ENCODE data around the gene ZNF536.
"Not testable (repeated sequence)": the region's sequence is repeated elsewhere in the genome, so short reads cannot be mapped to it uniquely, and the experiment has no call there.

The ZNF536 gene

GRCh38 chr19:30482956-30483355 lies 110.8 kb downstream of the ZNF536 start:
- no peak for DNase-seq (ENCODE audit: low read depth)
- H3K4me3 ChIP-seq (ENCODE audit: low read depth, low read length): no peak overlapping the region
- no peak for TF ChIP-seq CTCF (IDR thresholded peaks at IDR 0.05; ENCODE audit: insufficient read depth, low read depth, low read length, missing control alignments)

- DNase-seq (ENCODE audit: low read depth); H3K4me3 ChIP-seq (ENCODE audit: low read depth, low read length): not testable (repeated sequence)
Observed at GRCh38 chr19:30486250-30486649, 114.1 kb downstream of the ZNF536 start.

GRCh38 chr19:30487178-30487577 lies 115.0 kb downstream of the ZNF536 start:
- H3K4me3 ChIP-seq (ENCODE audit: low read depth, low read length): no peak overlapping the region
- TF ChIP-seq CTCF (IDR thresholded peaks at IDR 0.05; ENCODE audit: insufficient read depth, low read depth, low read length, missing control alignments): no peak
- no peak for DNase-seq (ENCODE audit: low read depth)

GRCh38 chr19:30488191-30488590 lies 116.0 kb downstream of the ZNF536 start:
- no peak overlapping the region for H3K4me3 ChIP-seq (ENCODE audit: low read depth, low read length)
- no peak for TF ChIP-seq CTCF (IDR thresholded peaks at IDR 0.05; ENCODE audit: insufficient read depth, low read depth, low read length, missing control alignments)
- no peak for DNase-seq (ENCODE audit: low read depth)

- no peak for DNase-seq (ENCODE audit: low read depth)
- TF ChIP-seq CTCF (IDR thresholded peaks at IDR 0.05; ENCODE audit: insufficient read depth, low read depth, low read length, missing control alignments): no peak
- H3K4me3 ChIP-seq (ENCODE audit: low read depth, low read length): no peak overlapping the region
Observed at GRCh38 chr19:30490760-30491159, 118.6 kb downstream of the ZNF536 start.

GRCh38 chr19:30492586-30493270 lies 120.5 kb downstream of the ZNF536 start:
- DNase-seq (ENCODE audit: low read depth): no peak
- no peak overlapping the region for H3K4me3 ChIP-seq (ENCODE audit: low read depth, low read length)
- TF ChIP-seq CTCF (IDR thresholded peaks at IDR 0.05; ENCODE audit: insufficient read depth, low read depth, low read length, missing control alignments): no peak

- no peak overlapping the region for H3K4me3 ChIP-seq (ENCODE audit: low read depth, low read length)
- TF ChIP-seq CTCF (IDR thresholded peaks at IDR 0.05; ENCODE audit: insufficient read depth, low read depth, low read length, missing control alignments): no peak
- no peak for DNase-seq (ENCODE audit: low read depth)
Observed at GRCh38 chr19:30497034-30497433, 124.8 kb downstream of the ZNF536 start.

- not testable (repeated sequence) for DNase-seq (ENCODE audit: low read depth); H3K4me3 ChIP-seq (ENCODE audit: low read depth, low read length)
Observed at GRCh38 chr19:30498085-30498484, 125.9 kb downstream of the ZNF536 start.
